Smooth muscle cell of the brain vasculature (primary cell): ENCODE results near the gene FLNA.
A peak's percentile ranks its signal among the peaks of the same experiment; 100 is the strongest.

ENCODE experiments used
- DNase-seq: peaks from one replicate; pipeline ENCODE4 v3.0.0-alpha.2; 2012; ENCODE audit warnings: low read depth, low spot score

FLNA gene

GRCh38 chrX:154378059-154378798 is 3.8 kb upstream of the FLNA start:
- no peak for DNase-seq

- DNase-seq, result no peak
Measured at GRCh38 chrX:154376774-154377173, 2.3 kb upstream of the FLNA start.

DNA sequence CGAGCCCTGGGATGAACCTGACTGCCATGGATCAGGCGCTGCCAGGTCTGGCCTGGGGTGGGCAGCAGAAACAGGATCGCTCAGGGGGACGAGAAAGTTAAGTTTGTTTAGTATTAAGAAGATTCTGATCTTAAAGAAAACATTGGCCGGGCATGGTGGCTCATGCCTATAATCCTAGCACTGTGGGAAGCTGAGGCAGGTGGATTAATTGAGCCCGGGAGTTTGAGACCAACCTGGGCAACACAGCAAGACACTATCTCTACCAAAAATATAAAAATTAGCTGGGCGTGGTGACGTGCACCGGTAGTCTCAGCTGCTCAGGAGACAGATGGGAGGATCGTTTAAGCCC is 696 bp upstream of the FLNA start:
- DNase-seq, result no peak

DNA sequence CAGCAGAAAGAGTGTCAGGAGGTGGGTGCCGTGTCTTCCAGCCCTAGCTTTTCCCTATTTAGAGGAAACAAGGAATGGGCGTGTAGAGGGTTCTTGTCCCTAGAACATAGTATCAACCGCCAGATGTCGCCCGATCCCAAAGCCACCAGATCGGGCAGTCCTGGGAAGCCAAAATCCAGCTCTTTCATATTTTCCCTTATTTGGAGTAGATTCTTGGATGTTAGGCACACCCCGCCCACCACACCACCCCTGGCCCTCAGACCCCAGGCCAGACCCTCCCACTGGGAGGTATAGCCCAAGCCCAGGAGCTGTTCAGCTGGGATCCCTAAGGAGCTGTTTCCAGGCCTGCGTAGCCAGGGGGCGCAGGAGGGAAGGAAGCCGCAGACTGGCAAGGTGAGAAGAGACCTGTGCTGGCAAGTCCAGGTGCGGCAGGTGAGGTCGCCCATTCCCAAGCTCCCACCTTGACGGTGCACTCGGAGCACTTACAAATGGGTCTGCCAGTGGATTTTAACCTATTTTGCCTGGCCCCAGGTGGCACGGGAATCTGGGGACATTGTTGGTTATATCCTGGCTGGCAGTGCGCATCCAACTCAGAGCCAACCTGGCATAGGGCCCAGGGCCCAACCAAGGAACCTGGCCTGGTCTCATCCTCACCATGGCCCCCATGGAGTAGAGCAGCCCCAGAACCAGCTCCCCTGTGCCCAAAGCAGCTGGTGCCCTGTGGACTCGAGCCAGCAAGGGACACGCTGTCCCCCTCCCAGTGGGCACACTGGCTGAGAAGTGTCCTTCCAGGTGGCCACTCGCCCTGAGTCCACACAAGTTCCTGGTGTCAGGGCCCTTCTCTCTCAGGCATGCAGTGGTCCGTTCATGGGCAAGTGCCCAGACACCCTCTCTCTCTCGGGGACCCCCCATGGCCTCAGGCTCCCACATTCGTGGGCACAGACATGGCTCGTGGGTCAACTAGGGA is 811 bp downstream of the FLNA start:
- peak; percentile 40 for DNase-seq

DNA sequence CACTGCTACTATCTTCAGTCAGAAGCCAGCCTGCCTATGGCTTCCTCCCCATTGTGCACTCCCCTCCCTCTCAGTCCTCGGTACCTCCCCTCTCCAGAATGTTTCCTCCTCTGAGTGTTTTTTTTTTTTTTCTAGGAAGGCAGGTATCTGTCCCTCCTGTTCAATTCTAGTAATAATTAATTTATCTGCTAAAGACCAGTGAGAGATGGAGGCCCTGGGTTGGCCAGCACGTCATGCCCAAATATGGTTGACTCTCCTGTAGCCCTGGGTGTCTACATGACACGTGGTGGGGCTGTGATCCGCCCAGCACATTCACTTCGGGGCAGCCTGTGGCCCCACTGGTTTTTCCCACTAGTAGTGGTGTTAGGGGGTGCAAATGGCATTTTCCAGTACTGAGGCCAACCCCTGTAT is 1.8 kb downstream of the FLNA start:
- no peak for DNase-seq

- DNase-seq, result no peak
Measured at GRCh38 chrX:154371789-154372300, 2.6 kb downstream of the FLNA start.

- peak; percentile 78 for DNase-seq
Measured at GRCh38 chrX:154371017-154371788, 3.2 kb downstream of the FLNA start.

- DNase-seq, result no peak
Measured at GRCh38 chrX:154370300-154371016, 4.0 kb downstream of the FLNA start.

GRCh38 chrX:154369449-154370299 is 4.8 kb downstream of the FLNA start:
- peak; percentile 73 for DNase-seq

GRCh38 chrX:154368630-154369448 is 5.6 kb downstream of the FLNA start:
- DNase-seq, result peak; percentile 61

DNA sequence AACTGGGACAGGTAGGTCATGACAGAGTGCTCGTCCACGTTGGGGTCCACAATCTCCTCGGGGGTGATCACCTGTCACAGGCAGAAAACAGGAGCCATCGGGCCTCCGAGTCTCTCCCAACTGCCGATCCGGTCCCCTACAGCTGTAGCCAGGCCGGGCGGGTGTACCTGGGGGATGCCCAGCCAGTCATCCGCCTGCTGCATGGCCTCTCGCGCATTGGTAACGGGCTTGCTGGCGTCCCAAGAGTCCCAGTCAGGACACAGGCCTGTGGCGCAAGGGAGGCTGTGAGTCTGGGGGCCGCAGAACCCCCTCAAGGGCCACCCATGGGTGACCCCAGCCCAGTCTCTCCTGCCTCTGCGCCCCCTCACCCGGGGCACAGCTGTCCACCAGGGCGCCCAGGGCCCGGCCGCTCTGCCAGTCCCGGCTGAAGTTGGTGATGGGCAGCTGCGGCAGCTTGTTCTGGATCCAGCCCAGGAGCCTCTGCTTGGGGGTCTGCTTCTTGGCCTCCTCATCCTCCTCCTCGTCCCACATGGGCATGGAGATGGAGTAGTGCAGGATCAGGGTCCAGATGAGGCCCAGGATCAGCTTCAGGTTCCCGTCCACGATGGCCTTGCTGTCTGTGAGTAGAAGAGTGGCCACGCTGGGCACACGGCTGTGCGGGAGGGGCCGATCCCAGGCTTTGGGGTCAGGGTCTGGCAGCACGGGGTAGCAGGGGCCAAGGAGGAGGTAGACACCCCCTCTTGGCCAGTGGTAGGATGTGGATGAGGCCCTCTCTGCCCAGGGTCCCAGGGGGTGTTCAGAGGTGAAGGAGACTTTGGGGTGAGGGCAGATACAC is 6.7 kb downstream of the FLNA start:
- DNase-seq, result no peak

DNA sequence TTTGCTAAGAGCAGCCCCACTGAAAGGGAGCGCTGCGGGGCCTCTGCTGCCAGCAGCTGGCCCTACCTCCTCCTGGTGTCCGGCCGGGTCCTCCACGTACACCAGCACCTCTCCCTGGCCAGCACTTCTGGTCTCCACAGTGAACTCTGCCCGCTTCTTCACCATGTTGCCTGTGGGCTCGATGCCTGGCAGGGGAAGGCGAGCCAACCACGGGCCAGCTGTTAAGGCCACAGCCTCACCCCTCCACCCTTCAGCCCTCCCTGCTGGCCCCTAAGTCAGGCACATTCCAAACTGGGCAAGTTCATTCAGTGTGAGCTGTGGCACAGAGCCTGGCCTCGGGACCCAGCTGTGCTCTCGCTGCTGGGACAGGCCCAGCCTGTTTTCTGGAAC is 7.8 kb downstream of the FLNA start:
- DNase-seq, result no peak

- no peak for DNase-seq
Measured at GRCh38 chrX:154365997-154366665, 8.3 kb downstream of the FLNA start.

GRCh38 chrX:154365052-154365600 is 9.3 kb downstream of the FLNA start:
- no peak for DNase-seq

- no peak for DNase-seq
Measured at GRCh38 chrX:154363706-154364439, 10.6 kb downstream of the FLNA start.

GRCh38 chrX:154362085-154362742 is 12.2 kb downstream of the FLNA start:
- no peak for DNase-seq
